ENCODE data around the gene ATOSB.

Gene ATOSB

DNA sequence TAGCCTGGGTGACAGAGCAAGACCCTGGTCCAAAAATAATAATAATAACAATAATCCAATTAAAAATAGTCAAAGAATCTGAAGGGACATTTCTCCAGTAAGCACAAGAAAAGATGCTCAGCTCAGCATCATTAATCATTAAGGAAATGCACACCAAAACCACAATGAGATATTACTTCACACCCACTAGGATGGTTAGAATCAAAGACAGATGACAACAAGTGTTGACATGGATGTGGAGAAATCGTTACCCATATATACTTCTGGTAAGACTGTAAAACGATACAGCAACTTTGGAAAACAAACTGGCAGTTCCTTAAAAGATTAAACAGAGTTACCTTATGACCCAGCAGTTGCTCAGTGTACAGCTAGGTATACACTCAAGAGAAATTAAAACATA lies 30.6 kb downstream of the ATOSB start:
- H3F3A ChIP-seq (ENCODE audit: insufficient read depth, low read length): peaks cover 8% of the 10 kb centered on the region
- H3K4me1 ChIP-seq (ENCODE audit: low read length): no peaks in the 10 kb centered on the region
- H4K20me1 ChIP-seq (ENCODE audit: insufficient read depth, low read length): no peaks in the 10 kb centered on the region
- no peak overlapping the region for H3K4me2 ChIP-seq (ENCODE audit: low read depth, low read length)
- H2AFZ ChIP-seq (ENCODE audit: low read length): no peak overlapping the region
- DNase-seq: no peak
- no peaks in the 10 kb centered on the region for H3K27me3 ChIP-seq (replicated peaks; ENCODE audit: insufficient read depth, low read length)
- H3K79me2 ChIP-seq (ENCODE audit: low read length): no peaks in the 10 kb centered on the region
- no peak overlapping the region for H3K9ac ChIP-seq (ENCODE audit: low read length)
- H3K9me3 ChIP-seq (replicated peaks; ENCODE audit: insufficient read depth, low read length): no peaks in the 10 kb centered on the region
- no peak for TF ChIP-seq EZH2 (optimal IDR thresholded peaks at IDR 0.05; ENCODE audit: low read depth, low read length)
- TF ChIP-seq, protein P1, sequence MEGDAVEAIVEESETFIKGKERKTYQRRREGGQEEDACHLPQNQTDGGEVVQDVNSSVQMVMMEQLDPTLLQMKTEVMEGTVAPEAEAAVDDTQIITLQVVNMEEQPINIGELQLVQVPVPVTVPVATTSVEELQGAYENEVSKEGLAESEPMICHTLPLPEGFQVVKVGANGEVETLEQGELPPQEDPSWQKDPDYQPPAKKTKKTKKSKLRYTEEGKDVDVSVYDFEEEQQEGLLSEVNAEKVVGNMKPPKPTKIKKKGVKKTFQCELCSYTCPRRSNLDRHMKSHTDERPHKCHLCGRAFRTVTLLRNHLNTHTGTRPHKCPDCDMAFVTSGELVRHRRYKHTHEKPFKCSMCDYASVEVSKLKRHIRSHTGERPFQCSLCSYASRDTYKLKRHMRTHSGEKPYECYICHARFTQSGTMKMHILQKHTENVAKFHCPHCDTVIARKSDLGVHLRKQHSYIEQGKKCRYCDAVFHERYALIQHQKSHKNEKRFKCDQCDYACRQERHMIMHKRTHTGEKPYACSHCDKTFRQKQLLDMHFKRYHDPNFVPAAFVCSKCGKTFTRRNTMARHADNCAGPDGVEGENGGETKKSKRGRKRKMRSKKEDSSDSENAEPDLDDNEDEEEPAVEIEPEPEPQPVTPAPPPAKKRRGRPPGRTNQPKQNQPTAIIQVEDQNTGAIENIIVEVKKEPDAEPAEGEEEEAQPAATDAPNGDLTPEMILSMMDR (IDR thresholded peaks at IDR 0.05; ENCODE audit: low read length): no peak
- TF ChIP-seq EZH2phosphoT487 (IDR thresholded peaks at IDR 0.05; ENCODE audit: low read length): no peak
- no peaks in the 10 kb centered on the region for H3K36me3 ChIP-seq (replicated peaks; ENCODE audit: insufficient read depth, low read length)
- no peak overlapping the region for H3K27ac ChIP-seq (ENCODE audit: low read length)
- H3K9me2 ChIP-seq (replicated peaks; ENCODE audit: insufficient read depth, low read length): no peaks in the 10 kb centered on the region
- no peak overlapping the region for H3K4me3 ChIP-seq (ENCODE audit: low read length)

DNA sequence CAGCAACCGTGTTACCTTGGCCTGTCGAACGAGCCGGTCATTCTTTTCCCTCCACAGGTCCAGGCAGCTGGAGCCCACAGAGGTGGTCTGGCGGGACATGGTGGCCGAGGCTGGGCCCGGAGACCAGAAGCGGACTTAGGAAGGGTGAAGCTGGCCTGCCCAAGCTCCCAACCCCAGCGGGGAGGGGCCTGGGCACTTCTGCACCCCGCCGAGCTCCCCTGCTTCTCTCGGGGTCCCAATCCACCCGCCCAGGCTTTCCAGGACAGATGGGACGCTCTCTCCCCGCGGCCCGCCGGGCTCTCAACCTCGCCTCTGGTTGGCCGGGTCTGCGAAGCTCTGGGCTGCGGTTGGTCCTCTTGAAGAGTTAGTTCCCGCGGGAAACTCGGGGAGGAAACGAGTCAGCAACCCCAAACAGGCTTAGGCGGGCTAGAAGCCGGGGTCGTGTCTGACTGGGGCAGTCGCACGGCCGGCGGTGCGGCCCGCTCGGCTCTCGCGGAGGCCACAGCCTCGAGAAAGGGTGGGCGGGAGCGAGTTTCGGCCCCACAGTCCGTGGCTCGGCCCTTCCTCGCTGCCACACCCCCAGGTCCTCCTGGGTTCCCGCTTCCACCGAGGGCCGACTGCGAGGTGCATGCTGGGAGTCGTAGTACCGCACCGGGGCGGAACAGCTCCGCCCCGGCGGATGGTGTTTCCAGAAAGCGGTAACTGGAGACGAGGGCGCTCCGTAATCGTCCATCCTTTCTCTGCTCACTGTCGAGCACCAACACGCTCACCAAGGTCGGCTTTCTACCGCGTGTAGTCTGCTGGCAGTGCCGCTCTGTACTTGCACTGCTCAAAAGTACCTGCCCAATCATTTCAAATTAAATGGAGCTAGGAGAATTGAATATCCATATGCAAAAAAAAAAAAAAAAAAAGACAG lies 36.0 kb downstream of the ATOSB start, which contains the start of gene FANCG:
Gene FANCG (minus strand): TSS at position 517 of the 916 bp plus-strand sequence. CDS start 418 bp downstream, at position 99.
- Histone ChIP-seq H3K36me3 (replicated peaks; ENCODE audit: insufficient read depth, low read length) (no peaks in the 10 kb centered on the region), H3K4me1 (ENCODE audit: low read length) (peaks cover 8% of the 10 kb centered on the region; the same call in 1 of the 2 replicates), H3K9ac (ENCODE audit: low read length) (peak within 1 kb of the TSS; percentile 82), H4K20me1 (ENCODE audit: insufficient read depth, low read length) (no peaks in the 10 kb centered on the region), H2AFZ (ENCODE audit: low read length) (peak within 1 kb of the TSS; percentile 73), H3K4me3 (ENCODE audit: low read length) (peak within 1 kb of the TSS; percentile 83), H3F3A (ENCODE audit: insufficient read depth, low read length) (peaks cover 14% of the 10 kb centered on the region), H3K79me2 (ENCODE audit: low read length) (peaks cover 46% of the 10 kb centered on the region), H3K27ac (ENCODE audit: low read length) (peak within 1 kb of the TSS; percentile 81), H3K9me2 (replicated peaks; ENCODE audit: insufficient read depth, low read length) (no peaks in the 10 kb centered on the region), H3K4me2 (ENCODE audit: low read depth, low read length) (peak within 1 kb of the TSS; percentile 88), H3K9me3 (replicated peaks; ENCODE audit: insufficient read depth, low read length) (no peaks in the 10 kb centered on the region), H3K27me3 (replicated peaks; ENCODE audit: insufficient read depth, low read length) (no peaks in the 10 kb centered on the region)
- TF ChIP-seq EZH2 (optimal IDR thresholded peaks at IDR 0.05; ENCODE audit: low read depth, low read length) (no peak), EZH2phosphoT487 (IDR thresholded peaks at IDR 0.05; ENCODE audit: low read length) (no peak)
- TF ChIP-seq, protein P1 (IDR thresholded peaks at IDR 0.05; ENCODE audit: low read length): no peak
- DNase-seq: peak; percentile 94

DNA sequence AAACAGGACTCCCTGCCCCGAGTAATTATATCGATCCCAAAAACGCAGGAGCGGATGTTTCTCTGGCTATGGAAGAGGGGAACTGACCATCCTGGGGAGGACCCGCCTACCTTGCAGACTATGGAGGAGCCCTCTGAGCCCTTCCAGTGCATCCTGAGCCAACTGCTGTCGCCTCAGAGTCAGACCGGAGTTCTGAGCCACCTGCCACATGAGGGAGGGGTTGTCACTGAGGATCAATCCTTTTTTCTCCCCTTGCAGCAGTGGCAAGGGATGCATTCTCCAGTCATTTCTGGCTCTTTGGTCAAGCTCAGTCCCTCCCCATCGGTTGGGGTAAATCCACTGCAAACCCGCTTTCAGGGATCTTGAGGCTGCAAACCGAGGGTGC lies 36.6 kb downstream of the ATOSB start:
- Histone ChIP-seq H3F3A (ENCODE audit: insufficient read depth, low read length) (peaks cover 14% of the 10 kb centered on the region), H3K79me2 (ENCODE audit: low read length) (peaks cover 47% of the 10 kb centered on the region), H2AFZ (ENCODE audit: low read length) (peak overlapping the region; percentile 73), H4K20me1 (ENCODE audit: insufficient read depth, low read length) (no peaks in the 10 kb centered on the region), H3K9ac (ENCODE audit: low read length) (peak overlapping the region; percentile 82), H3K9me2 (replicated peaks; ENCODE audit: insufficient read depth, low read length) (no peaks in the 10 kb centered on the region), H3K9me3 (replicated peaks; ENCODE audit: insufficient read depth, low read length) (no peaks in the 10 kb centered on the region), H3K4me2 (ENCODE audit: low read depth, low read length) (peak overlapping the region; percentile 88), H3K27ac (ENCODE audit: low read length) (peak overlapping the region; percentile 81), H3K36me3 (replicated peaks; ENCODE audit: insufficient read depth, low read length) (no peaks in the 10 kb centered on the region), H3K4me1 (ENCODE audit: low read length) (peaks cover 8% of the 10 kb centered on the region; the same call in 1 of the 2 replicates), H3K27me3 (replicated peaks; ENCODE audit: insufficient read depth, low read length) (no peaks in the 10 kb centered on the region), H3K4me3 (ENCODE audit: low read length) (peak overlapping the region; percentile 83)
- peak; percentile 14 for DNase-seq
- TF ChIP-seq, protein P1 (IDR thresholded peaks at IDR 0.05; ENCODE audit: low read length): no peak
- TF ChIP-seq EZH2 (optimal IDR thresholded peaks at IDR 0.05; ENCODE audit: low read depth, low read length): no peak
- no peak for TF ChIP-seq EZH2phosphoT487 (IDR thresholded peaks at IDR 0.05; ENCODE audit: low read length)
